HK-2 (cell line): ENCODE measurements around the gene PRSS36.
"Not testable (repeated sequence)": the region's sequence is repeated elsewhere in the genome, so short reads cannot be mapped to it uniquely, and the experiment has no call there.

Source experiments
- DNase-seq: peaks from one replicate; pipeline ENCODE4 v3.0.0-alpha.2; 2018; ENCODE audit not compliant: unreplicated experiment

The PRSS36 gene

GRCh38 chr16:31141489-31142108 lies 8.3 kb downstream of the PRSS36 start:
- no peak for DNase-seq

- not testable (repeated sequence) for DNase-seq
These were observed 8.8 kb downstream of the PRSS36 start for GRCh38 chr16:31141071-31141469.

GRCh38 chr16:31138621-31139578 lies 11.0 kb downstream of the PRSS36 start:
- DNase-seq, result peak; percentile 93

- DNase-seq, result not testable (repeated sequence)
These were observed 12.9 kb downstream of the PRSS36 start for GRCh38 chr16:31136822-31137499.

GRCh38 chr16:31136287-31136662 lies 13.6 kb downstream of the PRSS36 start:
- DNase-seq, result no peak

- DNase-seq, result peak; percentile 67
These were observed 14.2 kb downstream of the PRSS36 start, which contains the start of gene PRSS8 for GRCh38 chr16:31135535-31136286. Gene PRSS8 (minus strand): TSS chr16:31135727. CDS start chr16:31135498, 229 bp downstream.

- no peak for DNase-seq
These were observed 15.0 kb downstream of the PRSS36 start for GRCh38 chr16:31134625-31135534.

- no peak for DNase-seq
These were observed 15.7 kb downstream of the PRSS36 start for GRCh38 chr16:31134091-31134571.

GRCh38 chr16:31133046-31133501 lies 16.8 kb downstream of the PRSS36 start:
- no peak for DNase-seq

GRCh38 chr16:31132303-31132979 lies 17.4 kb downstream of the PRSS36 start:
- no peak for DNase-seq

- no peak for DNase-seq
These were observed 18.0 kb downstream of the PRSS36 start for GRCh38 chr16:31131841-31132271.

GRCh38 chr16:31131416-31131815 lies 18.4 kb downstream of the PRSS36 start:
- DNase-seq, result no peak

GRCh38 chr16:31130899-31131298 lies 19.0 kb downstream of the PRSS36 start:
- no peak for DNase-seq

GRCh38 chr16:31130336-31130891 lies 19.5 kb downstream of the PRSS36 start:
- DNase-seq, result no peak

GRCh38 chr16:31129568-31130335 lies 20.1 kb downstream of the PRSS36 start:
- no peak for DNase-seq

- no peak for DNase-seq
These were observed 20.9 kb downstream of the PRSS36 start for GRCh38 chr16:31128711-31129567.

- DNase-seq, result no peak
These were observed 22.7 kb downstream of the PRSS36 start for GRCh38 chr16:31127182-31127581.

GRCh38 chr16:31125844-31126243 lies 24.0 kb downstream of the PRSS36 start:
- DNase-seq, result no peak
